ENCODE results near the gene MIX23.
A peak's percentile ranks its signal among the peaks of the same experiment; 100 is the strongest.
"Not testable (repeated sequence)": the region's sequence is repeated elsewhere in the genome, so short reads cannot be mapped to it uniquely, and the experiment has no call there.

MIX23 gene

GRCh38 chr3:122377975-122378374 is 5.1 kb downstream of the MIX23 start:
- H3K79me1 ChIP-seq (ENCODE audit: low read length): no peaks in the 10 kb centered on the region
- no peak overlapping the region for H3K14ac ChIP-seq (ENCODE audit: low read length)
- H2BK120ac ChIP-seq (ENCODE audit: insufficient read depth, low read length, poor library complexity): no peak overlapping the region
- H4K8ac ChIP-seq (ENCODE audit: low read depth, low read length): no peak overlapping the region
- DNase-seq: no peak
- no peak overlapping the region for H3K18ac ChIP-seq (ENCODE audit: low read length)
- H3K27me3 ChIP-seq (ENCODE audit: insufficient read depth, low read length): no peaks in the 10 kb centered on the region
- H3K4me2 ChIP-seq (ENCODE audit: low read length): no peak overlapping the region
- H3K9me3 ChIP-seq (ENCODE audit: insufficient read depth, low read depth, low read length): no peaks in the 10 kb centered on the region
- no peak overlapping the region for H4K12ac ChIP-seq (ENCODE audit: low read depth, low read length)
- H3K9ac ChIP-seq (ENCODE audit: low read length): no peak overlapping the region
- H3K79me2 ChIP-seq (ENCODE audit: control insufficient read depth, insufficient read depth, low read length, poor library complexity): peaks cover 3% of the 10 kb centered on the region
- H3K4me3 ChIP-seq (ENCODE audit: low read depth, low read length): no peak overlapping the region
- H3K4me1 ChIP-seq (ENCODE audit: control insufficient read depth in 1 of 2, insufficient read depth in 2 of 2, low read length in 2 of 2): no peaks in the 10 kb centered on the region
- no peak overlapping the region for H4K91ac ChIP-seq (ENCODE audit: low read depth, low read length)
- no peak overlapping the region for H2BK5ac ChIP-seq (ENCODE audit: low read depth, low read length, poor library complexity)
- H2AK5ac ChIP-seq (ENCODE audit: low read length): no peak overlapping the region
- no CpG with 5 or more reads among the region's 4 CpGs for WGBS (ENCODE audit: extremely low coverage, insufficient coverage, insufficient read length)
- no peaks in the 10 kb centered on the region for H3K36me3 ChIP-seq (ENCODE audit: control insufficient read depth in 1 of 2, insufficient read depth in 2 of 2, low read length in 2 of 2)
- no peak overlapping the region for H2BK12ac ChIP-seq (ENCODE audit: low read length)
- no peak overlapping the region for H3K23ac ChIP-seq (ENCODE audit: low read length)
- no peak overlapping the region for H3K4ac ChIP-seq (ENCODE audit: low read depth, low read length)
- no peak overlapping the region for H2AFZ ChIP-seq (ENCODE audit: insufficient read depth, low read length, poor library complexity)
- no peak overlapping the region for H3K27ac ChIP-seq (ENCODE audit: low read depth, low read length)

GRCh38 chr3:122374034-122374433 is 9.0 kb downstream of the MIX23 start:
- WGBS (ENCODE audit: extremely low coverage, insufficient coverage, insufficient read length): no CpG with 5 or more reads among the region's 1 CpG
- H3K9me3 ChIP-seq (ENCODE audit: insufficient read depth, low read depth, low read length): no peaks in the 10 kb centered on the region
- no peak for DNase-seq
- no peak overlapping the region for H3K9ac ChIP-seq (ENCODE audit: low read length)
- H4K8ac ChIP-seq (ENCODE audit: low read depth, low read length): no peak overlapping the region
- H3K36me3 ChIP-seq (ENCODE audit: control insufficient read depth in 1 of 2, insufficient read depth in 2 of 2, low read length in 2 of 2): peaks cover 2% of the 10 kb centered on the region in 2 experiments
- no peak overlapping the region for H3K14ac ChIP-seq (ENCODE audit: low read length)
- H2AK5ac ChIP-seq (ENCODE audit: low read length): no peak overlapping the region
- no peak overlapping the region for H3K4ac ChIP-seq (ENCODE audit: low read depth, low read length)
- H3K79me1 ChIP-seq (ENCODE audit: low read length): no peaks in the 10 kb centered on the region
- no peak overlapping the region for H3K27ac ChIP-seq (ENCODE audit: low read depth, low read length)
- H3K23ac ChIP-seq (ENCODE audit: low read length): no peak overlapping the region
- no peak overlapping the region for H3K18ac ChIP-seq (ENCODE audit: low read length)
- no peak overlapping the region for H2BK120ac ChIP-seq (ENCODE audit: insufficient read depth, low read length, poor library complexity)
- no peak overlapping the region for H3K4me2 ChIP-seq (ENCODE audit: low read length)
- H2AFZ ChIP-seq (ENCODE audit: insufficient read depth, low read length, poor library complexity): no peak overlapping the region
- H2BK5ac ChIP-seq (ENCODE audit: low read depth, low read length, poor library complexity): no peak overlapping the region
- H4K91ac ChIP-seq (ENCODE audit: low read depth, low read length): no peak overlapping the region
- H3K4me1 ChIP-seq (ENCODE audit: control insufficient read depth in 1 of 2, insufficient read depth in 2 of 2, low read length in 2 of 2): no peaks in the 10 kb centered on the region
- H2BK12ac ChIP-seq (ENCODE audit: low read length): no peak overlapping the region
- H3K79me2 ChIP-seq (ENCODE audit: control insufficient read depth, insufficient read depth, low read length, poor library complexity): no peaks in the 10 kb centered on the region
- H3K4me3 ChIP-seq (ENCODE audit: low read depth, low read length): no peak overlapping the region
- H4K12ac ChIP-seq (ENCODE audit: low read depth, low read length): no peak overlapping the region
- no peaks in the 10 kb centered on the region for H3K27me3 ChIP-seq (ENCODE audit: insufficient read depth, low read length)

- H3K4me3 ChIP-seq (ENCODE audit: low read depth, low read length): no peak overlapping the region
- no peak overlapping the region for H3K27ac ChIP-seq (ENCODE audit: low read depth, low read length)
- no peak overlapping the region for H2BK12ac ChIP-seq (ENCODE audit: low read length)
- H3K9ac ChIP-seq (ENCODE audit: low read length): no peak overlapping the region
- H3K4me1 ChIP-seq (ENCODE audit: control insufficient read depth in 1 of 2, insufficient read depth in 2 of 2, low read length in 2 of 2): no peaks in the 10 kb centered on the region
- no peak overlapping the region for H4K8ac ChIP-seq (ENCODE audit: low read depth, low read length)
- no peaks in the 10 kb centered on the region for H3K9me3 ChIP-seq (ENCODE audit: insufficient read depth, low read depth, low read length)
- no CpG with 5 or more reads among the region's 5 CpGs for WGBS (ENCODE audit: extremely low coverage, insufficient coverage, insufficient read length)
- H4K12ac ChIP-seq (ENCODE audit: low read depth, low read length): no peak overlapping the region
- no peak overlapping the region for H3K4ac ChIP-seq (ENCODE audit: low read depth, low read length)
- H3K79me1 ChIP-seq (ENCODE audit: low read length): no peaks in the 10 kb centered on the region
- H3K79me2 ChIP-seq (ENCODE audit: control insufficient read depth, insufficient read depth, low read length, poor library complexity): no peaks in the 10 kb centered on the region
- no peak for DNase-seq
- H3K36me3 ChIP-seq (ENCODE audit: control insufficient read depth in 1 of 2, insufficient read depth in 2 of 2, low read length in 2 of 2): peaks cover 5 to 12% of the 10 kb centered on the region in 2 experiments
- no peak overlapping the region for H3K23ac ChIP-seq (ENCODE audit: low read length)
- no peak overlapping the region for H3K18ac ChIP-seq (ENCODE audit: low read length)
- no peak overlapping the region for H2BK120ac ChIP-seq (ENCODE audit: insufficient read depth, low read length, poor library complexity)
- no peak overlapping the region for H2AFZ ChIP-seq (ENCODE audit: insufficient read depth, low read length, poor library complexity)
- no peaks in the 10 kb centered on the region for H3K27me3 ChIP-seq (ENCODE audit: insufficient read depth, low read length)
- no peak overlapping the region for H2BK5ac ChIP-seq (ENCODE audit: low read depth, low read length, poor library complexity)
- no peak overlapping the region for H3K4me2 ChIP-seq (ENCODE audit: low read length)
- no peak overlapping the region for H4K91ac ChIP-seq (ENCODE audit: low read depth, low read length)
- H2AK5ac ChIP-seq (ENCODE audit: low read length): no peak overlapping the region
- no peak overlapping the region for H3K14ac ChIP-seq (ENCODE audit: low read length)
Measured at GRCh38 chr3:122366379-122366749, 16.7 kb downstream of the MIX23 start.

GRCh38 chr3:122365582-122366378 is 17.3 kb downstream of the MIX23 start:
- H2AFZ ChIP-seq (ENCODE audit: insufficient read depth, low read length, poor library complexity); H3K9ac ChIP-seq (ENCODE audit: low read length); H3K27ac ChIP-seq (ENCODE audit: low read depth, low read length); H3K14ac ChIP-seq (ENCODE audit: low read length); H4K12ac ChIP-seq (ENCODE audit: low read depth, low read length); H3K4me1 ChIP-seq (ENCODE audit: control insufficient read depth in 1 of 2, insufficient read depth in 2 of 2, low read length in 2 of 2); H3K9me3 ChIP-seq (ENCODE audit: insufficient read depth, low read depth, low read length); H3K18ac ChIP-seq (ENCODE audit: low read length); H4K91ac ChIP-seq (ENCODE audit: low read depth, low read length); H2BK120ac ChIP-seq (ENCODE audit: insufficient read depth, low read length, poor library complexity); H3K79me1 ChIP-seq (ENCODE audit: low read length); H3K27me3 ChIP-seq (ENCODE audit: insufficient read depth, low read length); H3K79me2 ChIP-seq (ENCODE audit: control insufficient read depth, insufficient read depth, low read length, poor library complexity); H3K4me3 ChIP-seq (ENCODE audit: low read depth, low read length); H4K8ac ChIP-seq (ENCODE audit: low read depth, low read length); H2BK5ac ChIP-seq (ENCODE audit: low read depth, low read length, poor library complexity); H2AK5ac ChIP-seq (ENCODE audit: low read length); H3K4me2 ChIP-seq (ENCODE audit: low read length); H2BK12ac ChIP-seq (ENCODE audit: low read length); H3K23ac ChIP-seq (ENCODE audit: low read length); H3K4ac ChIP-seq (ENCODE audit: low read depth, low read length): not testable (repeated sequence)
- H3K36me3 ChIP-seq (ENCODE audit: control insufficient read depth in 1 of 2, insufficient read depth in 2 of 2, low read length in 2 of 2): peaks cover 5 to 12% of the 10 kb centered on the region in 2 experiments
- peak; percentile 42 to 81 for DNase-seq
- no CpG with 5 or more reads among the region's 10 CpGs for WGBS (ENCODE audit: extremely low coverage, insufficient coverage, insufficient read length)
